ENCODE results near the gene VEGFC.

VEGFC gene

DNA sequence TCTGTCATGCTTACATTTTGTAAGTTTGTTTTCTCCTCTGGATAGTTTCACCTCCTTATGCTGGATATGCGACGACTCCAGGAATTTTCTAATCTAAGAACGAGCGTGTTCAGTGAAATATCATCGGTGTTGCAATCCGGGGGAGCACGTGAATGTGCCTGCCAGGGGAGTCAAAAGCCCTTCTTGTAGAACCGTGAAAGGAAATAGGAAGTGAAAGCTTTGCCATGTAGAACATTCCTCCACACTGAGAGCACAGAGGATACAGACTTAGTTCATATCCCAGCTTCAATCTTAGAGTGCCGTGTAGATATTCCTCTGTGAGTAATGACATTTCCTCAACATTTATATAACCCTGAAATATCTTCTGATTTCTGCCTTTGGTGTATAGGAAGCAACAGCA lies 121.2 kb downstream of the VEGFC start:
- DNase-seq = no peak

DNA sequence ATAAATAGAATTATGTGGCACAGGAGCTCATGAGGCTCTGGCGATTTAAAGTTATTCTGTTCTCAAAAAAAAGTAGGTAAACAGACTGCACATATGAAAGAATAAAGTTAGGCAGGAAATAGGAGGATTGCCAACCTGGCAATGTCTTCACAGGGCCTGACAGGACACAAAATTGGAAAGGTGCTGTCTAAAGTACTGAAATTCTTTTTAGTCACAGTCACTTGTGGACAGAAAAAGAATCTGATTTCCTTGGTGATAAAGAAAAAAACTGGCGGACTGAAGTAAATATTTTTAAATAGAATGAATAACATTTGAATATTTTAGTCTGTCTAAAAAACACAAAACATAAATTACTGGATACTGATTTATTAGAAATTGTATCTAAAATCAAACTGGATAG lies 124.4 kb downstream of the VEGFC start:
- DNase-seq = no peak

DNA sequence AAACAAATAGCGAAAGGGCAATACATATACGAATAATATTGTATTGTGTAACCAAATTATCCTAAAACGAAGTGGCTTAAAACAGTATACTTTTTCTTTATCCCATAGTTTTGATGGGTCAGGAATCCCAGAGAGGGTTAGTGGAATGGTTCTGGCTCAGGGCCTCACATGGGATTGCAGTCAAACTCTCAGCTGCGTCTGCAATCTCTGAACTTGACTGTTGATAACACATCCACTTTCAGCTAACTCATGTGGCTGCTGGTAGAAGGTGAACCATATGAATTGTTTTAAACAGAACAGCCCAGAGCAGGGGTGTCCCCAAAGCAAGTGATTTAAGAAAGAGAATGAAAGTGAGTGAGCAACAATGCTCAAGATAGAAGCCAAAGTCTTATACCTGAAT lies 127.8 kb downstream of the VEGFC start:
- DNase-seq = no peak

DNA sequence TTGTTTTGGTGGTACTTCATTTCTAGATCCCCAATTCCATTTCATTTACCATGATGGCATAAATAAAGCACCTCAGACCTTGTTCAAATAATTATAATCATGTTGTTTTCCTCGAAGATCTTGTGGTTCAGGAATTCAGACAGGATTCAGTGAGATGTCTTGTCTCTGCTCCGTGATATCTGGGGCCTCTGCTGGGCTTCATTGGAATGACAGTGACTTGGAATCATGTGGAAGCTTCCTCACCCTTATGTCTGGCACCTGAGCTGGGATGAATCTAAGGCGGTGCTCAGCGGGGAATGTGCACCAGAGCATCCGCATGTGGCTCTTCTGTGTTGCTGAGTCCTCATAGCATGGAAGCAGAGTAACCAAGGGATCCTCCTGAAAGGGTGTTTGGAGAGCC lies 132.2 kb downstream of the VEGFC start:
- DNase-seq = no peak

DNA sequence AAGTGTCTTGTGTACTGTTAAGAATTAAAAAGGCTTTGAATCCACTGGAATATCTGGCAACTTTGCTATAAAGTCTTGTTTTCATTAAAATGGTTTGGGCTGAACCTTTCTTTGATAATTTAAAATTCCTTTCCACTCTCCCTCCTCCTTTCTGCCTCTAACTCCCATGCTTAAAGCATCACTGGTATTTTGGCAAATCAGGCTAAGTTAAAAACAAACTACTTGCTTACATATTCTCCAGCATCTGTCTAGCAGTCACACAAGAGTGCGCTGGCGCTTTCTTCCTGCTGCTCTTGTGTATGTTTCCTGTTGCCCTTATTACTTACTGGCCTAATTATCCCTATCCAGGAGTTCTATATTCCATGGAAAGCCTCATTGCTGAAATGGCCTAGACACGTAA lies 136.6 kb downstream of the VEGFC start:
- DNase-seq = no peak

DNA sequence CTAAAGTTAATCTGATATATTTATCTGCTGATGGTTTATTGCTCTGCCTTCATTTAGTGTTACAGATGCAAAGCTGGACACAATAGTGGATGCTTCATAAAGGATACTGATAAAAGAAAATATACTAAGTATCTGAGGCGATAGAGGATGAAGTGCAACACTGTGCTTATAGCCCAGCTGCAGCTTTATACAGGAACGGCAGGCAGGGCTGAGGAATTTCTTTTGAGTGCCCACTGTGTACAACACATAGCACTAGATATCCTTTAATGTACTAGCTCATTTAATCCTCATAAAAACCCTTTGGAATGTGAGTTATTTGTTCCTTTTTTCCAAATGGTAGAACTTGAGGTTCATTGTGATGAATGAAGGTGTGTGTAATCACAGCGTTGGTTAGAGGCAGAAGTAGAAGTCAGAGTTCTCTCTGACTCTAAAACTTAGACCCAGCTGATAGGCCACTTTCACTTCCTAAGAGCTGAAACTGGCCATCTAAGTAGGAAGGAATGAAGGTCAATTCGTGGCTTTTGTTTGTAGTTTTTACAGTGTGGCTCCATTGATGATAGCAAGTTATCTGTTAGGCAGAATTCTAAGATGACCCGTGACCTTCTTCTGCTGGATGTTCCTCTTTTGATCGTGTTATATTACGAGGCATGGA lies 138.0 kb downstream of the VEGFC start:
- DNase-seq = no peak

DNA sequence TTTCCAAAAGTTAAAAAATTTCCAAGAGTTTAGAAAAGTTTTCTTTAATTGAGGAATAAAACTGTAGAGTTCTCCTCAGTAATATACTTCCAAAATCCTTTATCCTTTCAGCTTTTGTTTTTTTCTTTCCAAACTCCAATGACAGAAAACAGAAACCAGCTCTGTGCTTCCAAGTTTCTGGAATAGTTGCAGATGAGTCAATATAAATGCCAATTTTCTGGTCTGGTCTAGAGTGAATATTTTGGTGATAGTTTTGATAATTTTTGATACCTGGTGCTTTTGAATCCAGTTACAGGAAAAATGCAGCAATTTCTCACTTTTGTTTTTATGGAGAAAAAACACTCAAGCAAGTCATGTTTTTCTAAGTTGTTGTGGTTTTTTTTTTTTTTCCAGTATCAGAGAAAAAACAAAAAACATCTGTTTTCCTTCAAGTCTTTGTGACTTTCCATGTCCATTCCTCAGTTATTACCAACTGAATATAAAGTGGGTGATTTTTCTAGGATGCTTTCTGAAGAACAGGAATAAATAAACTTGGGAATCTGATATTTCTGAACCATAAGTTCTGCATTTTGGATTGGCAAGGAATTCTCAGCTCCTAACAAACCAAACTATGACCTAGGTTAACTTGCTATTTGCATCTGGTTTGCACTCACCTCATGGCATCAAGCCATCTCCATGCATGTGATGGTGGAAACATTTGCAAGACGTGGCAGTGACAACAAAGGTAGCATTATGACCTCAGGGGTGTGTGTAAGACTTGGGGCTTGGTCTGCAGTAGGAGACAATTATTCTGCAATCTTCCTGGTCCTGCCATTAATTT lies 139.1 kb downstream of the VEGFC start:
- DNase-seq = no peak

DNA sequence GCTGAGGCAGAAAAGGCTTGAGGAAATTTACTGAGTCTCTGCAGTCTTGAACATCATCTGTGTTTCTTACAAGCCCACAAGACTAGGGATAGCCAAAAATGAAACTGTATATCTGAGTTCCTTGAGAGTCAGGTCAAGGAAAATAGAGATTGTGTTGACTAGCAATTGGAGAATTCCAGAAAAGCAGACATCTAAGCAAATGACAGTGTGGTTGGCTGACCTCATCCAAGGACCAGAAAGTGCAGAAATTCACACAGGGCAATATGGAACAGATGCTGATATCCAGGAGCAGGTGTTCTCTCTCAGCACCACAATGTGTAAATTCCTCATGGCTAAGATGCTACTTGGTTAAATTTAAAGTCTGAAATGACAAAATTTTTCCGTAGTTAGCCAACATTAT lies 146.4 kb downstream of the VEGFC start:
- no peak for DNase-seq

DNA sequence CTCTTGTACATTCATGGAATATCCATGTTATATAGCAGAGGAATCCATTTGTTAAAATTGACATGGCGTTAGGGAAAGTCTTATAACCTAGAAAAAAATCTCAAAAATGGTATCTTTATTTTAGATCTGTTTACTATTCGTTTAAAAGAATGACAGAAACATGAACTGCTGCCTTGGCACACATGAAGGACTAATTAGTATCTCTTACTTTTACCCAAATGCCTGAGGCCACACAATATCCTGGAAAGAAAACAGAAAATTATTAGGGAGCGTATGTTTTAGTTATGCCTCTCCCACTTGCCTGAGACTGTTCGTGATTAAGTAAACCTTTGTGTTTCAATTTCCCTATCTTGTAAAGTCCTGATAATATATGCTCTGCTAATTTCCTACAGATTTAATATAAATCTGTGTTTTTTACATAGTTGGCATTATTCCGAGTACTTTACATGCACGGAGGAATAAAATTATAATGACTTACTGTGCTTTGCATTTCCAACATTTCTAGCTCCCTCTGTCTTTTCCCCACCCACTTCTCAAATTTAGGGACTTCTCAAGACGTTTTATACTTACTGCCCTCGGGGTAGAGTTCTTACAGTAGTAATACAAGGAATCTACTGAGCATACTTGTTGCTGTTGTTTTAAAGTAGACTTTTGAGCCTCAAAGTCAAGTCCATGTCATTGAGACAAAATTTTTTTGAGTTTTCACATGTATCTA lies 147.3 kb downstream of the VEGFC start:
- no peak for DNase-seq

DNA sequence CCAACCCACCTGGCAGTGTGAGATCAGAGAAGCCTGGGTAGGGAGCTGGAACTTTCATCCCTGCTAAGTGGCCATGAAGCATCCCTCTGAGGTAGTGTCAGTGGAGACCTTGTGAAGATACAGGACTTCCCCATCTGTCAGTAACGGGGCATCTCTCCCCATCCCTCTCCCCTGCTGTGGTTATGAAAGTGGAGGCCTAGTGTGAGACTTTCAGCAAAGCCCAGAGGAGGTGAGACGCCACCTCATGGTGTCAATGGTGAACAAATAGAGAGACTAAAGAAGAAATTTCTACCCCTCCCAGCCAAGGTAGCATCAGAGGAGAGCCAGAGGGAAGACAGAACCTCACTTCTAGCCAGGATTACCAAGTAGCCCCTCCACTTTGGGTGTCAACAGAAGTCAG lies 150.2 kb downstream of the VEGFC start:
- DNase-seq = no peak

DNA sequence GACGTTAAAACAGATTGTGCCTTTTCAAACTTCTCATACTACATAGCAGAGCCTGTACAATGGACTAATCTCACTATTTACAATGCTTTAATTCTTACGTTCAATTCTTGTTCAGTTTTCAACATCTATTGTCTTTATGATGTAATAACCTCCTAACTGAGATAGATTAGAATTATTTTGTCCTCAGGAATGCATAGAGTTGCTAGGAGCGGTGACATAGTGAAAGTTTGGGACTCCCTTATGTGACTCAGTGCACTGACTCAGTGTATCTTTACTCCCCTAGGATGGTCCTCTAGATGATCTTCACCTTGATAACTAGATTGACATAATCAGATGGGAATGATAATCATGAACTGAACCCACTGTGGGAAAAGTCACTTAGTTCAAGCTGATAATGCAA lies 151.5 kb downstream of the VEGFC start:
- DNase-seq = no peak

DNA sequence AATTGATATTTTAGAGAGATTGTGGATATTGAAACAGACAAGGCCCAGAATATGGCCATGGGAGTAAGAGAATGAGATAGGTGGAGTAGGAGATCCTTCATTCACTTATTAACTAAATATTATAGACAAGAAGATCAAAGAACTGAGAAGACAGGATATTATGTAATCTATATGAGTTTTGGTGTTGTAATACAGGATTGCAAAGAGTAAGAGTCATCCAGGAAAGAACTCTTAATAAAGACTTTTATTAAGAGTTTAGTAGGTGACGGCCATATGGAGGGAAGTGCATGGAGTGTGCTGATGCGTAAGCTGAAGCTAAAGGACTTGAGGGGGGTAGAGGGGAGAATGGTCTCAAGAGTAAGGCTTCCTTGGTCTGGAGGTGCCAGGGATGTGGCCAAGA lies 153.7 kb downstream of the VEGFC start:
- no peak for DNase-seq

DNA sequence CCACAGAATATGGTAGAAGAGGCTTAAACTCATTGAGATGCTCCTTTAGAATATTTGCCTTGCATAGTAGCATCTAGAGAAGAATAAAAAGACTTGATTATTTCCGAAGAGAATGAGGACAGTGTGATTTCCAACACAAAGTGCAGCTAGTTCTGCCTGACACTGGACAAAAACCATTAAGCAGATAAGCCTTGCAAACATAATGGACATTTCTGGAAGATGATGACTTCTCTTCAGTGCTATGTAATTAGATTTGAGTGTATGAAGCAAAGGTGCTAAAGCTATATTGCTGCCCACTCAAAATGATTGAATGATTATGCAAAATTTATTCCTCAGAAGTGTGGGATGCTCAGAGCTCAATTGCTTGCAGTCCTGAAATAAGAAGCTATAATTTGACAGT lies 156.4 kb downstream of the VEGFC start:
- DNase-seq = no peak

DNA sequence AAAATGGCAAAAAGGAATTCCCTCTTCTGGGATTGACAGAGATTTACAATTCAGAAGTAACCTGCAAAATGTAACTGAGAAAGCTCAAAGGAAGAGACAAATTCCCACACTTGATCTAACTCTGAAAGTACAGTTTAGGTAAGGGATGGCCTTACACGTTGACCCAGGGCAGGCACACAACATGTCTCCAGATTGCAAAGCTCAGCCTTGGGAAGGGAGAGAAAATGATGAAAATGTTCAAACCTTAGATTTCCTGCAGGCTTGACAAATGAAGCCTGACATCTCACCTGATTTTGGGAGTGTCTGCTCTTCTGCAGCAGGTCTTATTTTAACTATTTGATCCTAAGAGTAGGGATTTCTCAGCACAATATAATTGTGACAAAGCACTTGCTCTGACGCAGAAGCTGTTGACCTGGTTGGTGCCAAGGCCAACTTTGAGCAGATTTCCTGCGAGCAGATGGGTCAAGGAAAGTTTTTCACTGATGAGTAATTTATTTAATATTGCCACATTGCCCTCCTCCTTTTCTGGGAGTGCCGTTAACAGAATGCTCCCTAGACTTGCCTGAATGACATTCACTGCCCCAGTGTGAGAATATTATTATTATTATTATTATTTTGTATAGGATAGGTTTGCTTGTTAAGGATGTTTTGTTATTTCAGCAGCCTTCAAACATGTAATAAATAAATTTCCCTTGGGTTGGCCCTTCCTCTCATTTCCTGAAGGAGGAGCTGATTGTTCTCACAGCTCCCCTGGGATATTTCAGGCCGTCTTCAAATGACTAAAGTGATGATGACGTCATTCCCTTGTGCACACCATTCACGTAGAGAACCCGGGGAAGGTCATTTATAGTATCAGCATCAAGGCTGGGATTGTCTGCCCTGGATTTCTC lies 157.1 kb downstream of the VEGFC start:
- no peak for DNase-seq
